BE2C (cell line): ENCODE results near the gene HNRNPC.
A peak's percentile ranks its signal among the peaks of the same experiment; 100 is the strongest.

Source experiments
- DNase-seq: peaks from one replicate; pipeline ENCODE4 v3.0.0-alpha.2; 2020
- H3K27me3 ChIP-seq: fragments of 250-450 bp; sonication (Bioruptor Pico); 2 replicates; pipeline ENCODE4 v1.5.1; 2020; ENCODE audit warnings: mild to moderate bottlenecking
- H3K36me3 ChIP-seq: fragments of 250-450 bp; sonication (Bioruptor Pico); 2 replicates; pipeline ENCODE4 v1.5.1; 2020; ENCODE audit warnings: mild to moderate bottlenecking
- H3K4me1 ChIP-seq: fragments of 250-450 bp; sonication (Bioruptor Pico); 2 replicates; pipeline ENCODE4 v1.5.1; 2020
- H3K4me3 ChIP-seq: 2 replicates; pipeline ENCODE4 v1.5.1; 2011; ENCODE audit warnings: low read depth, low read length
- H3K9me3 ChIP-seq: fragments of 250-450 bp; sonication (Bioruptor Pico); 2 replicates; pipeline ENCODE4 v1.5.1; 2020
- CTCF ChIP-seq: IDR thresholded peaks from 2 replicates; pipeline ENCODE4 v1.5.1; 2012; ENCODE audit warnings: mild to moderate bottlenecking, low read depth, low read length

HNRNPC gene

DNA sequence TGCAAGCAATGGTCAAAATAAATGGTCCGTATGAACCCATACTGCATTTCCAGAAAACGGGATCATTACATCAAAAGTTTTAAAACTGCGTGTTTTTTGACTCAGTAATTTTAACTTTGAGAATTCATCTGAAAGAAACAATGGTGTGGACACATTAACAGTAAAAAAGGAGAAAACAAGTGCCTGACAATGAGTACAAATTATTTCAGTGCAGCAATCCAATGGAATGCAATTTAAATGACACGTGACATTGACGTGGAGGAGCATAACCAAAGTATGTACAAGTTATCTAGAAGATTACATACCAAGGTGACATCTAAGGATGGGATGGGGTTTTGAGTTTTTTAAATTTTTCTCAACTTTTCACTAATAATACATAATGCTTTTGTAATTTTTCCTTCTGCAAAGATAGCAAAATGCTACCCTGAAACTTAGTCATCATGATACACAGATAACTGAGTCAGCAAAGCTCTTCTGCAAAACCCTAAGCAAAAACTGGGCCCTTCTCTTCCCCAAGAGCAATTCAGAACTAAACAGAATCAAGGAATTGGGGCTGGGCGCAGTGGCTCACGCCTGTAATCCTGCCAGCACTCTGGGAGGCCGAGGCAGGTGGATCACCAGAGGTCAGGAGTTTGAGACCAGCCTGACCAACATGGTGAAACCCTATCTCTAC, 20.4 kb downstream of the HNRNPC start:
- Histone ChIP-seq H3K27me3 (no peaks in the 10 kb centered on the region), H3K4me3 (no peak overlapping the region), H3K36me3 (peaks cover 87% of the 10 kb centered on the region), H3K9me3 (no peaks in the 10 kb centered on the region), H3K4me1 (no peaks in the 10 kb centered on the region)
- TF ChIP-seq CTCF = no peak
- no peak for DNase-seq

- Histone ChIP-seq H3K9me3 (no peaks in the 10 kb centered on the region), H3K4me1 (no peaks in the 10 kb centered on the region), H3K4me3 (no peak overlapping the region), H3K27me3 (no peaks in the 10 kb centered on the region), H3K36me3 (peaks cover 89% of the 10 kb centered on the region)
- TF ChIP-seq CTCF = no peak
- DNase-seq = no peak
Measured at GRCh38 chr14:21248338-21248737, 20.9 kb downstream of the HNRNPC start.

GRCh38 chr14:21245813-21246212, 23.4 kb downstream of the HNRNPC start:
- Histone ChIP-seq H3K4me3 (no peak overlapping the region), H3K27me3 (no peaks in the 10 kb centered on the region), H3K36me3 (peaks cover 78% of the 10 kb centered on the region), H3K9me3 (no peaks in the 10 kb centered on the region), H3K4me1 (no peaks in the 10 kb centered on the region)
- TF ChIP-seq CTCF = no peak
- DNase-seq = no peak

- peaks cover 78% of the 10 kb centered on the region for H3K36me3 ChIP-seq
Measured at GRCh38 chr14:21244544-21244943, 24.7 kb downstream of the HNRNPC start.

GRCh38 chr14:21241218-21241819, 27.9 kb downstream of the HNRNPC start:
- Histone ChIP-seq H3K9me3 (no peaks in the 10 kb centered on the region), H3K36me3 (peaks cover 83% of the 10 kb centered on the region), H3K4me1 (no peaks in the 10 kb centered on the region), H3K27me3 (no peaks in the 10 kb centered on the region), H3K4me3 (no peak overlapping the region)
- peak; percentile 36 for TF ChIP-seq CTCF
- no peak for DNase-seq

More at GRCh38 chr14:21244544-21244943, 24.7 kb downstream of the HNRNPC start:
- H3K9me3 ChIP-seq = no peaks in the 10 kb centered on the region
- no peak overlapping the region for H3K4me3 ChIP-seq
- no peak for DNase-seq
- no peaks in the 10 kb centered on the region for H3K27me3 ChIP-seq
- no peak for TF ChIP-seq CTCF
- H3K4me1 ChIP-seq = no peaks in the 10 kb centered on the region

- no peak for DNase-seq
- TF ChIP-seq CTCF = no peak
- H3K4me3 ChIP-seq = no peak overlapping the region
- H3K36me3 ChIP-seq = peaks cover 83% of the 10 kb centered on the region
- no peaks in the 10 kb centered on the region for H3K27me3 ChIP-seq
- no peaks in the 10 kb centered on the region for H3K9me3 ChIP-seq
- H3K4me1 ChIP-seq = no peaks in the 10 kb centered on the region
Measured at GRCh38 chr14:21240417-21240816, 28.8 kb downstream of the HNRNPC start.
